GM19193 (cell line): Measurements from ENCODE around the gene FAIM.

ENCODE experiments used
- POLR2A ChIP-seq: IDR thresholded peaks from 4 replicates; pipeline ENCODE4 v1.6.1; 2011; ENCODE audit not compliant: insufficient read depth, insufficient read length; ENCODE audit errors: extremely low read depth

FAIM gene

DNA sequence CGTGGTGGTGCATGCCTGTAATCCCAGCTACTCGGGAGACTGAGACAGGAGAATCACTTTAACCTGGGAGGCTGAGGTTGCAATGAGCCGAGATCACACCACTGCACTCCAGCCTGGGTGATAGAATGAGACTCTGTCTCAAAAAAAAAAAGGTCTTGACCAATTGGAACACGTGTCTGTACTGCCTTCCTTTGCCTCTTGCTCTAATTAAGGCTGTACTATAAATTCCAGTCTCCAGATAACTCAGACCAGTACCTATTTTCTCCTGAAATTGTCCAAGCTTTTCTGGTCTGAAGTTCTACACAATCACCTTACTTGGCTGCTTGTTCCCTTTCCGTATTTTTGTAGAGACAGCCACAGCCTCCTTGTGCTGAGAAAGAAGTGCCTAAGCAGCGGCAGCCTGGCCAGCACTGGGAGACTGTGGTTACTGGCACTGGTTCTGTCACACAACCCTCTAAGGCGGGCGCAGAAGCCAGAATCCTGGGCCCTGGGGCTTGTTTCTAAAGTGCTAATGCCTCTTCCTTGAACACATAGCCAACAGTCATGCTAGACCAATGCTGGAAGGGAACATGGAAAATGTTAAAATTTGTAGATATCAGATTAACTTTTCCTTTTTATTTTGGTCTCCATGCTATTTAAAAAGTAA, 8.3 kb upstream of the FAIM start:
- TF ChIP-seq POLR2A, result no peak

DNA sequence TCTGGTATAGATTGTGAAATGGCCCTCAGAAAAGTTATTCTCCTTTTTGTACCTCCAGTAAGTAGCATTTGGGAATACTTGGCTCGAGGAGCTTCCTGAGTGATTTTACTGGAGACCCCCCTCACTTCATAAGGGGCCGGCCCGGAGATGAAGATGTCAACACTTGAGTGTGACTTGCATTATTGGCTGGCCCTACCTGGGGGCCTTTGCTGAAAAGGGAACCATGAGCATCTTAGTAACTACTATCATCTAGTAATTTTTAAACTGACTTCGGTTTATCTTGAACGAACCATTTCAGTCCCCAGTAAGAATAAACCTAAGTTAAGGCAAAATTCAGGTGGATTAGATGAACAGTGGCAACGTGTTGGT, 1.3 kb downstream of the FAIM start:
- TF ChIP-seq POLR2A, result no peak

DNA sequence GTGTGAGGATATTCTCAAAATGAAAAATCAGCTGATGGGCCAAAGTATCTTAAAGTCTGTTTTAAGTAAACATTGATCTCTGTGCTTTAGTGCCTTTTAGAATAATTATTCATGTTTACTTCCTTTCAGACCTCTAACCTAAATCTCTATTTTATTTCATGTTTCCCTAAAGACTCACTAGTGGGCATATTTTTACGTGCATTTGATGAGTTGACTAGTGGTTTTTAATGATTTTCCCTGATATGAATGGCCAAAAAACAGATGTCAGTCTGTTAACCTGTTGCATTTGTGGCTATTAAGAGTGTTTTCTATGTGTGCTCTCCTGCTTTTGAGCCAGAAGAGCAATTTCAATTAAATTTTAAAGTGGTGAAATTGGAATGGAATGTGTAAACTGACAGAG, 6.9 kb downstream of the FAIM start:
- TF ChIP-seq POLR2A, result no peak

DNA sequence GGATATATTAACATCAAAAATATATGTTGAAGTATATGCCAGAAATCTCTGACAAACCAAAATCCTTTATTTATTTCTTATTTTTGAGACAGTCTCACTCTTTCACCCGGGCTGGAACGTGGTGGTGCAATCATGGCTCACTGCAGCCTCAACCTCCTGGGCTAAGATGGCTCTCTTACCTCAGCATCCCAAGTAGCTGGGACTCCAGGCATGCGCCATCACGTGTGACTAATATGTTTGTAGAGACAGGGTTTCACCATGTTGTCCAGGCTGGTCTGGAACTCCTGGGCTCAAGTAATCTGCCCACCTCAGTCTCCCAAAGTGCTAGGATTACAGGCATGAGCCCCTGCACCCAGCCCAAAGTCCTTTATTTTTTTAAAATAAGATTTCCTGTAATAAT, 11.9 kb downstream of the FAIM start:
- TF ChIP-seq POLR2A, result no peak

DNA sequence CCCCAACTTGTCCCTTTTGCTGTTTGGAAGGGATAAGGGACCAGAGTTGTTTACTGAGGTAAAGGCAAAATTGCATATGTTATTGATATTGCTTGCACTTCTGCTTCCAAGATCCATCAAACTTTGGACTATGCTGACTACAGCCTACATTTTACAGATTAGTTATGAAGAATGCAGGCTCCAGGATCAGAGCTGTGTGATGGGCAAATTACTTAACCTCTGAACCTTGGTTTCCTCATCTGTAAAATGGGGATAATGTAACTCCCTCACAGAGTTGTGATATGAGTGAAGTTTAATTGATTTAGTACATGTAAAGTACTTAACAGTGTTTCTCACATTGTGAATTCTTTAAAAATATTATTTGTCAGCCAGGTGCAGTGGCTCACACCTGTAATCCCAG, 15.9 kb downstream of the FAIM start:
- no peak for TF ChIP-seq POLR2A

DNA sequence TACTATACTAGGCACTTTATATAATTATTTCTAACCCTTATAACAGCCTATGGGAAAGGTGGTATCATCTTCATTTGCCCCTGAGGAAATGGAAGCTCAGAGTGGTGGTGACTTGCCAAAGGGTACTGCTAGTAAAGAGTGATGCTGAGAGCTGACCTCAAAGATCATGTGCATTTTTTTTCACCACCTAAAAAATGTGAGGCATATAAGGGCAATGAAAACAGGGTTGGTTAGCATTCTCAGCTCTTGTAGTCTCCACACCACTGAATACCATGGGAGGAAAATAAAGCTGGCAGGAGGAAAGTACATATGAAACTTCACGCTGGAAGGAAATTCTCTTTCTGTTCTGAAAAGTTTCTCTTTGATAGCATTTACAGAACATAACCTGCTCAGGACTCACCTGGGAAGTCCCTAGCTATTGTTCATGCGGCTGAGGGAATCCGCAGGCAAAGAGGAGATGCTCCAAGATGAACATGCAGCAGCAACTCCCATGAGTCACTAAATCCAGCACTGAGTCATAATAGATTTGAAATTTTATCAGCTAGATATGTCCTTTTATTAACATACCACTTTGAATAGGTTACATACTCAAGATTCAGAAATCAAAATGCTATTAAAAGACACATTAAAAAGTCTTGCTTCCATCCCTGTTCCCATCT, 17.3 kb downstream of the FAIM start:
- TF ChIP-seq POLR2A, result no peak

DNA sequence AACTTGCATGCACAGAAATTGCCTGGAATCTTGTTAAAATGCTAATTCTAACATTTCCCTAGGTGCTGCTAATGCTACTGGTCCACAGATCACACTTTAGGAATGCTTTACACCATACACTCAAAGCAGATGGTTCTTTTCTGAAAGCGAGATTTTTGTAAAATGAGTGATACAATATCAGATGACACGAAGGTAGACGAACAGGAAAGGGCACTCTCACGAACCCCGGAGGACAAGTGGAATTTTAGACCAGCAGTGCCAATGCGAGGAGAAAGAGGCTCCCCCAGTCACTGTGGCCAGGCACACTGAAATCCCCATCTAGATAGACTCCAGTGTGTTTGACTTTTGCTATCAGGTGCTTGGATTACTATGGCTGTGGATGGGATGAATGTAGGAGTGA, 21.0 kb downstream of the FAIM start:
- no peak for TF ChIP-seq POLR2A

DNA sequence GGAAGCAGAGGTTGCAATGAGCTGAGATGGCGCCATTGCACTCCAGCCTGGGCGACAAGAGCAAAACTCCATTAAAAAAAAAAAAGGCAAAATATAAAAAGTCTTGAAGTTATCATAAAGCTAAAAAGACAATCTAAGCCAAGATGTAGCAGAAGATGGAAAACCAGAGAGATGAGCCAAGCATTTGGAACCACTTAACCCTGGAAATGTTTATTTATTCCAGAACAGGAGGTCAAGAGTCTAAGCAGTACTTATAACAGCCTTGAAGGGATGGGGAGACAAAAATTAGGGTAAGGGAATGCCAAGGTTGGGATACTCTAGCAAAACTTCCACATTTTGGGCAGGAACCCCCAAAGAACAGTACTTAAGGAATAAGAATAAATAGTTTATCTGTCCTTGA, 30.1 kb downstream of the FAIM start:
- TF ChIP-seq POLR2A, result no peak

DNA sequence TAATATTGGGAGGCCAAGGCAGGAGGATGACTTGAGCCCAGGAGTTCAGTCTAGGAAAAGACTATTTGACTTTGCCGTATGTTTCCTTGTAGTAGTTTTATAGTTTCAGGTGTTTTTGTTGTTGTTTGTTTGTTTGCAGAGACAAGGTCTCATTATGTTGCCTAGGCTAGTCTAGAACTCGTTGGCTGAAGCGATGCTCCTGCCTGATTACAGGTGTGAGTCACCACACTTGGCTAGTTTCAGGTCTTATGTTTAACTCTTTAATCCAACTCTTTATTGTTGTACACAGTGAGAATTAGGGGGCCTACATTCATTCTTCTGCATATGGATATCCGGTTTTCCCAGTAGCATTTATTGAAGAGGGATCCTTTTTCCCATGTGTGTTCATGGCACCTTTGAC, 32.0 kb downstream of the FAIM start:
- TF ChIP-seq POLR2A, result no peak

DNA sequence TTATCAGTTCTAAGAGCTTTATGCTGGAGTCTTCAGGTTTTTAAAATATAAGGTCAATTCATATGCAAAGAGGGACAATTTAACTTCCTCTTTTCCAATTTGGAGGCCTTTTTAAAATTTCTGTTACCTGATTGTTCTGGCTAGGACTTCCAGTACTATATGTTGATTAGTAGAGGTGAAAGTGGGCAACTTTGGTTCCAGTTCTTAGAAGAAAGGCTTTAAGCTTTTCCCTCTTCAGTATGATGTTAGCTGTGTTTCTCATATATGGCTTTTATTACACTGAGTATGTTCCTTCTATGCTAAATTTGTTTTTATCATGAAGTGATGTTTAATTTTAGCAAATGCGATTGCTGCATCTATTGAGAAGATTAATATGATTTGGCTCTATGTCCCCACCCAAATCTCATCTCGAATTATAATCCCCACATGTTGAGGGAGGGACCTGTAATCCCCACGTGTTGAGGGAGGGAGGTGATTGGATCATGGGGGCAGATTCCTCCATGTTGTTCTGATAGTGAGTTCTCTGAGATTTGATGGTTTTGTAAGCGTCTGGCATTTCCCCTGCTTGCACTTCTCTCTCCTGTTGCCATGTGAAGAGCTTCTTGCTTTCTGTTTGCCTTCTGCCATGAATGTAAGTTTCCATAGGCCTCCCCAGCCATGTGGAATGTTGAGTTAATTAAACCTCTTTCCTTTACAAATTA, 33.8 kb downstream of the FAIM start:
- no peak for TF ChIP-seq POLR2A

DNA sequence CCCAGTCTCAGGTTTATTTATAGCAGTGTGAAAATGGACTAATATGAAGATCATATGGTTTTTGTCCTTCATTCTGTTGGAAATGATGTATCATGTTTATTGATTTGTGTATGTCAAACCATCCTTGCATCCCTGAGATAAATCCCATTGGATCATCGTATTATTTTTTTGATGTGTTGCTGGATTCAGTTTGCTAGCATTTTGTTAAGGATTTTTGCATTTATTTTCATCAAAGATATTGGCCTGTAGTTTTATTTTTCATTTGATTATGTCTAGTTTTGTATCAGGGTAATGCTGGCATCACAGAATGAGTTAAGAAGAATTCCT, 34.3 kb downstream of the FAIM start:
- TF ChIP-seq POLR2A, result no peak

DNA sequence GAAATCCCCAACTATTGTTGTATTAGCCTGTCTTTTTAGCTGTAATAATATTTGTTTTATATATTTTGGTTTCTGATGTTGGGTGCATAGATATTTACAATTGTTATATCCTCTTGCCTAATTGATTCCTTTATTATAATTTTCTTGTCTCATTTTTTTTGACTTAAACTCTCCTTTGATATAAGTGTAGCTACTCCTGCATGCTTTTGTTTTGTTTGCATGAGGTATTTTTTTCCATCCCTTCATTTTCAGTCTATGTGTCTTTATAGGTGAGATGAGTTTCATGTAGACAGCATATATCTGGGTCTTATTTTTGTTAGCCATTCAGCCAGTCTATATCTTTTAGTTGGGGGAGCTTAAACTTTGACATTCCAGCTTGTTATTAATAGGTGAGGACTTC, 37.4 kb downstream of the FAIM start:
- TF ChIP-seq POLR2A, result no peak

DNA sequence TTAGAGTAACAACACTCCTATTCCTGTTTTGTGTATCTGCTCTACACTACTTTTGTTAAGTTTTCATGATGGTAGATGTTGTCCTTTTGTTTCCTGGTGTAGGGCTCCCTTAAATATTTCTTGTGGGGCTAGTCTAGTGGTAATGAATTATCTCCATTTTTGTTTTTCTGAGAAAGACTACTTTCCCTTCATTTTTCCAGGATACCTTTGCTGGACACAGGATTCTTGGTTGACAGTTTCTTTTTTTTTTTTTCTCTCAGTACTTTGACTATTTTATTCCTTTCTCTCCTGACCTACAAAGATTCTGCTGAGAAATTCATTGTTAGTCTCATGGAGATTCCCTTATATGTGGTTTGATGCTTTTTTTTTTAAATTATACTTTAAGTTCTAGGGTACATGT, 37.9 kb downstream of the FAIM start:
- TF ChIP-seq POLR2A, result no peak

DNA sequence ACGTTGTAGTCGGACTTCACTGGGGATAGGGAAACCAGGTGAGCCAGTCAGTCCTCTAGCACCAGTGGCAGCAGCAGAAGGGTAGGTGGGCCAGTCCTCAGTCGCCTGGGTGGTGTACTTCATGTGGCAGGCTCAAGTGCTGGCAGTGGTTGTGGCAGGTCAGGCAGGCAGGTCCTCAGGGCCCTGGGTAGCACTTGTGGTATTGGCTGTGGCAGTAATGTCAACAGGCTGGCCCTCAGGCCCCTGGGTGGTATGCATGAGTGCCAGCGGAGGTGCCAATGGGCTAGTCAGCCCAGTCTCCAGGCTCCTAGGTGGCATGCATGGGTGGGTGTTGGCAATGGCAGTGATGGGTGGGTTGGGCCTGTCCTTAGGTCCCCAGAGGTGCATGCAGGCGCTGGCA, 40.6 kb downstream of the FAIM start:
- TF ChIP-seq POLR2A, result no peak

DNA sequence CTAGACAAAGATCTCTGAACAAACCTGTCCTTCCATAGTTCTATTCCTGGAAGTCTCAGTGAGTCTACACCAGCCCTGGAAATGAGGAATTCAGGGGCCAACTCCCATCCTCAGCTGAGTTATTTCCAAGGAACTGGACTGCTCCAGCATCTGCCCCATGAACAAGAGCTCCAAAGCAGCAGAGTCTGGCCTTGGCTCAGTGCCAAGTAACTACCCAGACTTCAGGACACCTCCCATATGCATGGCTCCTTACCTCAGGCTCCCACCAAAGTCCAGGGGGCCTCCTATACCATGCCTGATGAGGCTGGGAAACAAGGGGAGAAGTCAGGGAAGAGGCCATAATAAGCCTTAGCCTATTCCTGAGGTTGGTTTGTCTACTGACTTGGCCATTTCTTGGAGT, 45.0 kb downstream of the FAIM start:
- no peak for TF ChIP-seq POLR2A

DNA sequence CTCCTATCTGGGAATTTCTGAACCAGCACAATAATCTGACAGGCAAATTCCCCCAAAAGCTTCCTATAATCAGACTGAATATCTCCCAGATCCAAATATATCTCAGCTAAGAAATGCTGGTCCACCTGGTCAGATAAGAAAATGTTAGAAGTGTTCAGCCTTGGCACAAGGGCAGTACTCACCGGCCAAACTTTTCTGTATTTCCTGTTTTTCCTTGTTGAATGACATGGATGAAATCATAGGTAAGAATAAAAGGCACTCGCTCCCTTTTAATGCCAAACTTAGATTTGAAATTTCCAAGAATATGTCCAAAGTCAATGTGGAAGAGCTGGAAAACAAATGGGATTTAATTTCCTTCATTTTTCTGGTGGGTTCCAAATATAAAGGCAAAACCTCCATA, 48.9 kb downstream of the FAIM start:
- TF ChIP-seq POLR2A, result no peak
